Mesenchymal stem cell (in vitro differentiated cells and primary cell): ENCODE data around the gene DYNAP.

Experiments used
- DNase-seq: peaks from one replicate; pipeline ENCODE4 v3.0.0-alpha.2; 2013
- H2AFZ ChIP-seq: one replicate; pipeline ENCODE4 v1.6.1; 2013; ENCODE audit warnings: low read depth, mild to moderate bottlenecking, control low read depth, inconsistent platforms, low read length, moderate library complexity
- H2AK5ac ChIP-seq: 2 replicates; pipeline ENCODE4 v1.6.1; 2013; ENCODE audit warnings: low read length, moderate library complexity, mild to moderate bottlenecking, inconsistent platforms; ENCODE audit not compliant: severe bottlenecking
- H2BK120ac ChIP-seq: one replicate; pipeline ENCODE4 v1.6.1; 2013; ENCODE audit warnings: low read depth, mild to moderate bottlenecking, inconsistent platforms, low read length, moderate library complexity
- H2BK12ac ChIP-seq, 2 experiments: one replicate each; pipeline ENCODE4 v1.6.1; 2013; ENCODE audit warnings: inconsistent platforms in 2 of 2, low read length in 2 of 2, mild to moderate bottlenecking in 2 of 2, moderate library complexity in 2 of 2, control low read depth in 1 of 2
- H2BK15ac ChIP-seq: one replicate; pipeline ENCODE4 v1.6.1; 2013; ENCODE audit warnings: mild to moderate bottlenecking, low read depth, inconsistent platforms; ENCODE audit not compliant: poor library complexity, severe bottlenecking
- H2BK5ac ChIP-seq: 2 replicates; pipeline ENCODE4 v1.6.1; 2013; ENCODE audit warnings: low read depth, mild to moderate bottlenecking, low read length, control low read depth, inconsistent platforms; ENCODE audit not compliant: poor library complexity, severe bottlenecking
- H3K14ac ChIP-seq, 2 experiments: one replicate each; pipeline ENCODE4 v1.6.1; 2013; ENCODE audit warnings: inconsistent platforms in 2 of 2, low read length in 2 of 2, control low read depth in 1 of 2, mild to moderate bottlenecking in 1 of 2, moderate library complexity in 1 of 2
- H3K18ac ChIP-seq, 2 experiments: one replicate each; pipeline ENCODE4 v1.6.1; 2013; ENCODE audit warnings: inconsistent platforms in 2 of 2, low read length in 2 of 2, control low read depth in 1 of 2, low read depth in 1 of 2, mild to moderate bottlenecking in 1 of 2
- H3K23ac ChIP-seq, 2 experiments: one replicate each; pipeline ENCODE4 v1.6.1; 2013; ENCODE audit warnings: inconsistent platforms in 2 of 2, low read length in 2 of 2, mild to moderate bottlenecking in 2 of 2, moderate library complexity in 2 of 2, control low read depth in 1 of 2
- H3K27ac ChIP-seq: 2 replicates; pipeline ENCODE4 v1.5.1; 2013; ENCODE audit warnings: mild to moderate bottlenecking, moderate library complexity, low read length, control low read depth, inconsistent platforms; ENCODE audit not compliant: poor library complexity, severe bottlenecking
- H3K27me3 ChIP-seq, 2 experiments: 2 replicates each; pipeline versions ENCODE4 v1.6.1 to v1.7.0; 2013; ENCODE audit warnings: low read length in 2 of 2, mild to moderate bottlenecking in 2 of 2, moderate library complexity in 2 of 2, control low read depth in 1 of 2, inconsistent platforms in 1 of 2; ENCODE audit not compliant: control insufficient read depth in 1 of 2, insufficient read depth in 1 of 2
- H3K36me3 ChIP-seq, 2 experiments: 2 replicates each; pipeline versions ENCODE4 v1.6.1 to v1.7.0; 2013; ENCODE audit warnings: low read length in 2 of 2, control low read depth in 1 of 2, inconsistent platforms in 1 of 2, low read depth in 1 of 2, mild to moderate bottlenecking in 1 of 2; ENCODE audit not compliant: insufficient read depth in 2 of 2, control insufficient read depth in 1 of 2
- H3K4ac ChIP-seq, 2 experiments: one replicate each; pipeline ENCODE4 v1.6.1; 2013; ENCODE audit warnings: inconsistent platforms in 2 of 2, low read length in 2 of 2, mild to moderate bottlenecking in 2 of 2, moderate library complexity in 2 of 2, control low read depth in 1 of 2, low read depth in 1 of 2
- H3K4me1 ChIP-seq: 2 replicates; pipeline ENCODE4 v1.6.1; 2013; ENCODE audit warnings: low read depth, low read length, control low read depth; ENCODE audit not compliant: control insufficient read depth, insufficient read depth
- H3K4me2 ChIP-seq: 2 replicates; pipeline ENCODE4 v1.6.1; 2013; ENCODE audit warnings: low read length, mild to moderate bottlenecking, inconsistent platforms; ENCODE audit not compliant: poor library complexity, severe bottlenecking
- H3K4me3 ChIP-seq, 2 experiments: 2 replicates each; pipeline versions ENCODE4 v1.5.1 to v1.7.0; 2013; ENCODE audit warnings: low read length in 2 of 2, mild to moderate bottlenecking in 2 of 2, control low read depth in 1 of 2, low read depth in 1 of 2; ENCODE audit not compliant: insufficient read depth in 1 of 2
- H3K79me1 ChIP-seq: replicated peaks from 2 replicates; pipeline ENCODE4 v1.6.1; 2013; ENCODE audit warnings: mild to moderate bottlenecking, control low read depth, low read length, inconsistent platforms; ENCODE audit not compliant: poor library complexity, severe bottlenecking
- H3K9ac ChIP-seq: 2 replicates; pipeline ENCODE4 v1.7.0; 2013; ENCODE audit warnings: mild to moderate bottlenecking, low read length, moderate library complexity
- H3K9me3 ChIP-seq: 2 replicates; pipeline ENCODE4 v1.7.0; 2013; ENCODE audit warnings: mild to moderate bottlenecking, low read length; ENCODE audit not compliant: control insufficient read depth
- H4K8ac ChIP-seq: one replicate; pipeline ENCODE4 v1.6.1; 2013; ENCODE audit warnings: inconsistent platforms, mild to moderate bottlenecking, low read length, moderate library complexity
- H4K91ac ChIP-seq: one replicate; pipeline ENCODE4 v1.6.1; 2013; ENCODE audit warnings: mild to moderate bottlenecking, low read length, inconsistent platforms
- WGBS: methylation state at CpG from one replicate; pipeline ENCODE4 v1.1.7; 2013; ENCODE audit warnings: mixed read lengths; 5-methylcytosine and 5-hydroxymethylcytosine counted together

DYNAP gene

GRCh38 chr18:54557958-54558357 is 33.1 kb upstream of the DYNAP start:
- Histone ChIP-seq H2AFZ (no peak overlapping the region), H3K36me3 (no peaks in the 10 kb centered on the region), H3K27me3 (peaks cover 0 to 7% of the 10 kb centered on the region in 2 experiments), H2BK15ac (no peak overlapping the region), H2AK5ac (no peak overlapping the region), H3K4me3 (no peak overlapping the region), H2BK12ac (no peak overlapping the region), H3K9me3 (peaks cover 4% of the 10 kb centered on the region), H4K8ac (no peak overlapping the region), H3K79me1 (no peaks in the 10 kb centered on the region), H3K4me2 (no peak overlapping the region), H3K4me1 (no peaks in the 10 kb centered on the region), H2BK120ac (no peak overlapping the region), H3K9ac (no peak overlapping the region), H3K4ac (no peak overlapping the region), H4K91ac (no peak overlapping the region), H3K27ac (no peak overlapping the region), H3K14ac (no peak overlapping the region), H3K18ac (no peak overlapping the region), H2BK5ac (no peak overlapping the region), H3K23ac (no peak overlapping the region)
- WGBS, result 89% methylated on average over 1 of the region's 2 CpGs
- DNase-seq, result no peak

- no peak overlapping the region for H3K4me2 ChIP-seq
- H3K18ac ChIP-seq, result no peak overlapping the region
- no peak overlapping the region for H4K8ac ChIP-seq
- H4K91ac ChIP-seq, result no peak overlapping the region
- no peak overlapping the region for H2AFZ ChIP-seq
- no peaks in the 10 kb centered on the region for H3K9me3 ChIP-seq
- no peak overlapping the region for H2BK15ac ChIP-seq
- DNase-seq, result peak; percentile 33
- 63% methylated on average over 1 of the region's 3 CpGs for WGBS
- H3K36me3 ChIP-seq, result no peaks in the 10 kb centered on the region
- no peak overlapping the region for H3K27ac ChIP-seq
- no peak overlapping the region for H3K9ac ChIP-seq
- no peak overlapping the region for H2BK5ac ChIP-seq
- H3K23ac ChIP-seq, result no peak overlapping the region
- no peak overlapping the region for H3K14ac ChIP-seq
- no peak overlapping the region for H2AK5ac ChIP-seq
- H3K4me1 ChIP-seq, result no peaks in the 10 kb centered on the region
- no peak overlapping the region for H2BK120ac ChIP-seq
- H3K4me3 ChIP-seq, result no peak overlapping the region
- peaks cover 0 to 7% of the 10 kb centered on the region in 2 experiments for H3K27me3 ChIP-seq
- H3K4ac ChIP-seq, result no peak overlapping the region
- H2BK12ac ChIP-seq, result no peak overlapping the region
- H3K79me1 ChIP-seq, result no peaks in the 10 kb centered on the region
These were observed 32.1 kb upstream of the DYNAP start for GRCh38 chr18:54558609-54559585.

- no peak overlapping the region for H3K4me3 ChIP-seq
- no peak overlapping the region for H3K23ac ChIP-seq
- no peak overlapping the region for H2BK15ac ChIP-seq
- no peak overlapping the region for H3K4me2 ChIP-seq
- H2AFZ ChIP-seq, result no peak overlapping the region
- no peak overlapping the region for H2AK5ac ChIP-seq
- DNase-seq, result no peak
- H4K91ac ChIP-seq, result no peak overlapping the region
- no peaks in the 10 kb centered on the region for H3K4me1 ChIP-seq
- no peak overlapping the region for H4K8ac ChIP-seq
- H2BK120ac ChIP-seq, result no peak overlapping the region
- no peaks in the 10 kb centered on the region for H3K9me3 ChIP-seq
- H2BK5ac ChIP-seq, result no peak overlapping the region
- H3K36me3 ChIP-seq, result no peaks in the 10 kb centered on the region
- no peak overlapping the region for H3K9ac ChIP-seq
- H3K79me1 ChIP-seq, result no peaks in the 10 kb centered on the region
- H3K27me3 ChIP-seq, result peaks cover 0 to 7% of the 10 kb centered on the region in 2 experiments
- H3K18ac ChIP-seq, result no peak overlapping the region
- no peak overlapping the region for H3K14ac ChIP-seq
- WGBS, result 90% methylated on average over 1 of the region's 1 CpG
- no peak overlapping the region for H3K27ac ChIP-seq
- H3K4ac ChIP-seq, result no peak overlapping the region
- no peak overlapping the region for H2BK12ac ChIP-seq
These were observed 29.3 kb upstream of the DYNAP start for GRCh38 chr18:54561706-54562267.

- H2AFZ ChIP-seq, result no peak overlapping the region
- WGBS, result 87% methylated on average over 3 of the region's 3 CpGs
- no peak overlapping the region for H3K4me2 ChIP-seq
- H3K27me3 ChIP-seq, result no peaks in the 10 kb centered on the region
- H2AK5ac ChIP-seq, result no peak overlapping the region
- no peak overlapping the region for H3K14ac ChIP-seq
- H3K23ac ChIP-seq, result no peak overlapping the region
- no peaks in the 10 kb centered on the region for H3K36me3 ChIP-seq
- H3K18ac ChIP-seq, result no peak overlapping the region
- H3K9me3 ChIP-seq, result no peaks in the 10 kb centered on the region
- H2BK15ac ChIP-seq, result no peak overlapping the region
- no peak overlapping the region for H2BK120ac ChIP-seq
- H4K91ac ChIP-seq, result no peak overlapping the region
- H3K79me1 ChIP-seq, result no peaks in the 10 kb centered on the region
- no peak overlapping the region for H3K4me3 ChIP-seq
- no peak overlapping the region for H3K4ac ChIP-seq
- no peak overlapping the region for H2BK5ac ChIP-seq
- no peak overlapping the region for H3K27ac ChIP-seq
- H3K4me1 ChIP-seq, result no peaks in the 10 kb centered on the region
- no peak for DNase-seq
- H2BK12ac ChIP-seq, result no peak overlapping the region
- no peak overlapping the region for H4K8ac ChIP-seq
- H3K9ac ChIP-seq, result no peak overlapping the region
These were observed 10.8 kb upstream of the DYNAP start for GRCh38 chr18:54580202-54580729.
